ENCODE data around the gene AIG1. TPM values are rescaled to one million over a fixed set of nuclear protein-coding genes. Genes with fewer than 3 reads are reported as not detected.

AIG1 gene
- total RNA-seq, 4 donors from 2014 or later, result 18.1 to 47.3 (median 22.9) TPM

DNA sequence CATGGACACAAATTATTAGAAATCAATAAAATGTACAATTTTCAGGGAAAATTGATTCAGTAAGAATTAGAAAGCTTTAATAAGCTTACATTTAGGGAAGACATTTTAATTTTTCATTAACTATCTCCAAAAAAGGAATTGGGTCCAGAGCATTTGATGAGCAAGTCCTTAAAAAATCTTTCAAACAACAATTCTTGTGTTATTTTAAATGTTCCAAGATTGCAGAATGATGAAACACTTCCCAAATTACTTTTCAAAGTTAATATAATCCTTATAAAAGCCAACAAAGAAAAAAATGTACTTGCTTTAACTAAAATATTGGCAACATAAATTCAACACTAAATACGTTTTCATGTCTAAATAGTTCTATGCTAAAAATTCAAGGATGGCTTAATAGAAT, 287.8 kb downstream of the AIG1 start:
- TF ChIP-seq, protein P1, sequence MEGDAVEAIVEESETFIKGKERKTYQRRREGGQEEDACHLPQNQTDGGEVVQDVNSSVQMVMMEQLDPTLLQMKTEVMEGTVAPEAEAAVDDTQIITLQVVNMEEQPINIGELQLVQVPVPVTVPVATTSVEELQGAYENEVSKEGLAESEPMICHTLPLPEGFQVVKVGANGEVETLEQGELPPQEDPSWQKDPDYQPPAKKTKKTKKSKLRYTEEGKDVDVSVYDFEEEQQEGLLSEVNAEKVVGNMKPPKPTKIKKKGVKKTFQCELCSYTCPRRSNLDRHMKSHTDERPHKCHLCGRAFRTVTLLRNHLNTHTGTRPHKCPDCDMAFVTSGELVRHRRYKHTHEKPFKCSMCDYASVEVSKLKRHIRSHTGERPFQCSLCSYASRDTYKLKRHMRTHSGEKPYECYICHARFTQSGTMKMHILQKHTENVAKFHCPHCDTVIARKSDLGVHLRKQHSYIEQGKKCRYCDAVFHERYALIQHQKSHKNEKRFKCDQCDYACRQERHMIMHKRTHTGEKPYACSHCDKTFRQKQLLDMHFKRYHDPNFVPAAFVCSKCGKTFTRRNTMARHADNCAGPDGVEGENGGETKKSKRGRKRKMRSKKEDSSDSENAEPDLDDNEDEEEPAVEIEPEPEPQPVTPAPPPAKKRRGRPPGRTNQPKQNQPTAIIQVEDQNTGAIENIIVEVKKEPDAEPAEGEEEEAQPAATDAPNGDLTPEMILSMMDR (IDR thresholded peaks at IDR 0.05), result no peak
- ATAC-seq (ENCODE audit: low FRiP score), result no peak
- DNase-seq (ENCODE audit: low spot score), result no peak

DNA sequence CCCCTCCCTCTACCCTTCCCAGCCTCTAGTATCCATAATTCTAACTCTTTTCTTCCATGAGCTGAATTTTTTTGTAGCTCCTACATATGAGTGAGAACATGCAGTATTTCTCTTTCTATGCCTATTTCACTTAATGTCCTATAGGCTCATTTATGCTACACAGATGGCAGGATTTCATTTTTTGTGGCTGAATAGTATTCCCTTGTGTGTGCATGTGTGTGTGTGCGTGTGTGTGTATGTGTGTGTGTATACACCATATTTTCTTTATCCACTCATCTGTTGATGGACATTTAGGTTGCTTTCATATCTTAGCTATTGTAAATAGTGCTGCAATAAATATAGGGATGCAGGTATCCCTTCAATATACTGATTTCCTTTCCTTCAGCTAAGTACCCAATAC, 288.8 kb downstream of the AIG1 start:
- no peak for DNase-seq (ENCODE audit: low spot score)
- TF ChIP-seq, protein P1 (IDR thresholded peaks at IDR 0.05), result no peak
- no peak for ATAC-seq (ENCODE audit: low FRiP score)

DNA sequence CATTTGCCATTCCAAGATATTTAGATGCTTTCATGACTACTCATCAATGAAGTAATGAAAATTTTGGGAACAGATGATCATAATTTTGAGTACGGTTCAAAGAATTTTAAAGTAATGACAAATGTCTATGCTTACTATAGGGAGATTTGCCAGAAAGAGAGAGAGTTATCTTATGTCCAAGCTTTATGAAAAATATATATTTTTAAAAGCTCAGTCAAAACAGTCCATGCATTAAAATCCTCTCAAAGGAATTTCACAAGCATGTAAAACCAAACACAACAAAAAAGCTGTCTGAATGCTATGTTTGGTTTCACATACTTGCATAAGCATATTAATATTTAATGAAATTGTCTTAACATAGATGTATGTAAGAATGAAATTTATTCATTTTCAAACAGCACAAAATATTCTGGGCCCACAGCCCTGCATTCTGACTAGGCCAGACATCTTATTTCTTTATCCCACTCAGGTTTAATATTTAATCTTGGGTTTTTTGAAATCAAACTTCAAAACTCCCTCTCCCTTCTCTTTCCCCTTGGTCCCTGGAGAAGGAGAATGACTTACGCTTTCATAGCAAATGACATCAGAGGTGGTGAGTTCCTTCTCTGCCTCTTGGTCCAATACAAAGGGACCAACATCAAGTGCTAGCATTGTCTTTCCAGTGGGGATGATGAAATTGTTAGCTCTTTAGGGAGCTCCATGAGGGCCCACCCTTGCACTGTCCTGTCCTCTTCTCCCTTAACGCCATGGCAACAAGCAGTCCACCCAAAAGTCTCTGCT, 295.6 kb downstream of the AIG1 start:
- DNase-seq (ENCODE audit: low spot score), result no peak
- TF ChIP-seq, protein P1 (IDR thresholded peaks at IDR 0.05), result no peak
- no peak for ATAC-seq (ENCODE audit: low FRiP score)

DNA sequence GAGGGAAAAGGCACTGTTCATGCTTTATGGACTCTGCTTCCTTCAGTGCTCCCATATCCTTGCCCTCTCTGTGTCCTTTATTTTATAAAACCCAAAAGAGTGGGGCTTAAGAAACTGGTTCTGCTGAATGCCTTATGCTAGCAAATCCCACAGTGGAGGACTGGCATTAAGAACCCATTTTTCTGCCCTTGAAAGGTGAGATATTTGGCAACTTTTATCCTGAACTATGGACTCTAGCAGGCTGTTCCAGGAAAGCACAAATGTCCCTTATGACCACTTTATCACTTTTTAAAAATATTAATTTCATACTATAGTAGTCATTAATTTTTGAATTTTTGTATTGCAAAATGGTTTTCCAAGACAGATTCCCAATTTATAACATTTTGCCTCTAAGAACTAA, 296.5 kb downstream of the AIG1 start:
- TF ChIP-seq, protein P1 (IDR thresholded peaks at IDR 0.05), result no peak
- no peak for ATAC-seq (ENCODE audit: low FRiP score)

GRCh38 chr6:143357561-143358255, 297.0 kb downstream of the AIG1 start:
- DNase-seq (ENCODE audit: low spot score), result no peak
- no peak for ATAC-seq (ENCODE audit: low FRiP score)
- TF ChIP-seq, protein P1 (IDR thresholded peaks at IDR 0.05), result no peak

More for the DNA sequence above, 296.5 kb downstream of the AIG1 start:
- DNase-seq (ENCODE audit: low spot score), result no peak

DNA sequence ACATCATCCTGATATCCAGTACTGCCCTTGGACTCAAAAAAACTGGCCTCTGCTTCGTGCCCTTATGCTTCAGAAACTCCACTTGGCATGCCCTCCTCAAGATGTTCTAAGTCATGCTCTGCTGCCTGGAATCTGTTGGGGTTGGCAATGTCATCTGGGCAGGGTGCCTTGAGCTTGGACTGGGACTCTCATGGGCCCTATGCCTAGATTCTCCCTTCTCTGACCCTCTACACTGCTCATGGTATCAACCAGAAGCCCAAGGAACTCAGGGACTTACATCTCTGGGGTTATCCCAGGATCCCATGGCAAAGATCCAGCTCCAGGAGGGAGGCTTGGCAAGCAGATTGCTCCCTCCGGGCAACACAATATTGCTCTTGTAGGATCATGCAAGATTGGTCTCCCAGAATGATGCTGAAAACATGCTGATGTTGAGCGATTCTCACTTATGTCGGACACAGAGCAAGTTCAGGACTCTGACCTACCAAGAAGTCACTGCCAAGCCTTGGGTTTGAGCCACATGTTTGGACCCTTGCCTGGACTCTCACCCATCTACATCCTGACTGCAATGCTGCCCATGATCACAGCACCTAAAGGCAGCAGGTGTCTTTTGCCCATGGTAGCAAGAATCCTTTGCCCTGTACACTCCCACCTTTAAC, 301.0 kb downstream of the AIG1 start:
- ATAC-seq (ENCODE audit: low FRiP score) (no peak), DNase-seq (ENCODE audit: low spot score) (no peak)
- TF ChIP-seq, protein P1 (IDR thresholded peaks at IDR 0.05), result no peak

Measured in omental fat pad (tissue), 4 donors.